ENCODE results near the gene PSMB8.

PSMB8 gene

GRCh38 chr6:32838114-32838958 is 5.5 kb downstream of the PSMB8 start, which contains the start of gene TAP2:
TAP2 (minus strand) TSS chr6:32838739; CDS start chr6:32838233, 506 bp downstream.
- TF ChIP-seq POLR2A (IDR thresholded peaks at IDR 0.05; ENCODE audit: low read length) (peak; percentile 22), GATA1 (IDR thresholded peaks at IDR 0.05; ENCODE audit: low read depth, low read length) (no peak)
- DNase-seq, result peak; percentile 92 to 97

GRCh38 chr6:32837651-32838113 is 6.2 kb downstream of the PSMB8 start:
- TF ChIP-seq POLR2A (IDR thresholded peaks at IDR 0.05; ENCODE audit: low read length) (no peak), GATA1 (IDR thresholded peaks at IDR 0.05; ENCODE audit: low read depth, low read length) (no peak)
- DNase-seq, result no peak

DNA sequence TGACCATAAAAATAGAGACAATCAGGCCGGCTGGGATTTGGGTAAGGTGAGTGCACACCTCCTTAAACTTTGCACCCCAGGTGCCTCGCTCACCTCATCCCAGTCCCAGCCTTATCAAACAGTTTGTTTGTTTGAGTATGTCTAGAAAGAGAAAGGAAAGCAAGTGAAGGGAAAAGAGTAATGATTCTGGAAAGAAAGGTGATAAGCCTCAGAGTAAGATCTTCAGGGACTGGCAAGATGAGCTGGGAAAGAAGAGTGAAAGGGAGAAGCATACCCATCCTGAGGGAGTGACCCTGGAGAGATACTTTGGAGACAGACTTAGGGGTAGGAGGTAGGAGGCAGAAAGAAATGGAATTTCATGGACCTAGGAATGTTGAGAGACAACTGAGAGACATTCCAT is 7.0 kb downstream of the PSMB8 start:
- TF ChIP-seq GATA1 (IDR thresholded peaks at IDR 0.05; ENCODE audit: low read depth, low read length) (no peak), POLR2A (IDR thresholded peaks at IDR 0.05; ENCODE audit: low read length) (no peak)
- no peak for DNase-seq

DNA sequence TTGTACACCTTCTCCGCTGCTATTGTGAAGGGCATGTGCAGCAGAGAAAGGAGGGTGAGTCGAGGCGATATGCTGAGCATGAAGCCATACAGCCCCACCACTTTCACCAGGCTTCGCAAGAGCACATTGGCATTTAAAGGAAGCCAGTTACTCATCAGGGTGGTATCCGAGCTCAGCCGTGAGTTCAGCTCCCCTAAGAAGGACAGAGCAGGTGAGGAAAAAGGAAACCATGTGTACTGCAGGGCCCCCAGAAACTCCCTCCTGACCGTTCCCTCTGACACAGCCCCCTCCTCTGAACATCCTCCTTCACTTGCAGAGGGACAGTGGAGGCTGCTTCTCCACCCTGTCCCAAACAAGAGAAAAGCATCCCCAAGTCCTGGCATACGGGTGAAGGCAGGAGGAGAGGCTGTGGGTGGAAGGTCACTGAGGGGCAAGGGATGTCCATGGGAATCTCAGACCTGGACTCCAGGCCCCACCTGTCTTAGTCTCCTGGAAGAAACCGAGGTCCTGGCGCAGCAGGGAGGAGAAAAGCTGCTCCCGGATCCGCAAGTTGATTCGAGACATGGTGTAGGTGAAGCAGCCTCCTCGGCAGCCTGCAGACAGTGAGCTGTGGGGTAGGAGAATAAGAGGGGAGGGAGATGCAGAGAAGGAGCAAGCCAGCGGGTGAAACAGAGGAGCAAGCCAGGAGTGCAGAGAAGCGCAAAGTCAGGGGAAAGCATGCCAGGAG is 8.5 kb downstream of the PSMB8 start:
- TF ChIP-seq POLR2A (IDR thresholded peaks at IDR 0.05; ENCODE audit: low read length) (no peak), GATA1 (IDR thresholded peaks at IDR 0.05; ENCODE audit: low read depth, low read length) (no peak)
- DNase-seq, result no peak

GRCh38 chr6:32833664-32834063 is 10.2 kb downstream of the PSMB8 start:
- TF ChIP-seq POLR2A (IDR thresholded peaks at IDR 0.05; ENCODE audit: low read length) (no peak), GATA1 (IDR thresholded peaks at IDR 0.05; ENCODE audit: low read depth, low read length) (no peak)
- DNase-seq, result no peak

GRCh38 chr6:32832535-32832934 is 11.3 kb downstream of the PSMB8 start:
- TF ChIP-seq POLR2A (IDR thresholded peaks at IDR 0.05; ENCODE audit: low read length), result no peak
- TF ChIP-seq GATA1 (IDR thresholded peaks at IDR 0.05; ENCODE audit: low read depth, low read length), result no peak
- no peak for DNase-seq

DNA sequence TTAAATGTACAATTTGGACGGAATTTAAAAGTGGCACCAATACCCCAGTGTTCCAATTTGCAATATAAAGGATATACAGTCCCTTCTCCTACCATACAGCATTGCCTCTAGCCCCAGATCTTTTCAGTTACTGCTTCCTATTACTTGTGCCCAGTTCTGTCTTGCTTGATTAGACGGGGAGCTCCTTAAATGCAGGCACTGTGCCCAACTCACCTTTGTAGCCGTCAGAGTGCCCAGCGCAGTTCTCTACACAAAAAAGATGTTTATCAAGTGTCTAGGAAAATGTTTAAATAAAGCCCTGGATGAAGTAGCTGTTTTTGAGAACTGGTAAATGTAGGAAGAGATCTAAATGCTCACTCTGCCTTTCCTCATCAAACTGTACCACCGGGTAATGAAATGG is 12.9 kb downstream of the PSMB8 start:
- TF ChIP-seq POLR2A (IDR thresholded peaks at IDR 0.05; ENCODE audit: low read length) (no peak), GATA1 (IDR thresholded peaks at IDR 0.05; ENCODE audit: low read depth, low read length) (no peak)
- no peak for DNase-seq

GRCh38 chr6:32830017-32830416 is 13.8 kb downstream of the PSMB8 start:
- no peak for DNase-seq
- TF ChIP-seq POLR2A (IDR thresholded peaks at IDR 0.05; ENCODE audit: low read length) (no peak), GATA1 (IDR thresholded peaks at IDR 0.05; ENCODE audit: low read depth, low read length) (no peak)

DNA sequence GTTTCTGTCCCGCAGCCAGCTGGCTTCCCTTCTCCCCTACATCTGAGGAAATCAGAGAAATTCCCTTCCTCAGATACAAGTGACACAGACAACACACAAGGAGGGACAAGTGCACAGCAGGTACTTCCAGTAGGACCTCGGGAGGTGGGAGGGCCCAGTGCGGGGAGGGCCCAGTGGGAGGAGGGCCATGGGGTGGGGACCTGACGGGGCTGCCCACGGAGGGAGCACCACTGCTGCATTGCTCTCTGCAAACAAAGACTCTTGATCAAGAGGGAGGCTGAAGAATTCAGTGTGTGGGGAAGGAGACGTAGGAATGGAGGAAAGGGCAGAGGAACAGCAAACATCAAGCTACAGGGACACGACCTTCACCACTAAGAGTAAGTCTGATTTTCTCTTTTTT is 14.4 kb downstream of the PSMB8 start:
- TF ChIP-seq POLR2A (IDR thresholded peaks at IDR 0.05; ENCODE audit: low read length), result no peak
- no peak for TF ChIP-seq GATA1 (IDR thresholded peaks at IDR 0.05; ENCODE audit: low read depth, low read length)
- no peak for DNase-seq

GRCh38 chr6:32827025-32827424 is 16.8 kb downstream of the PSMB8 start:
- no peak for DNase-seq
- TF ChIP-seq GATA1 (IDR thresholded peaks at IDR 0.05; ENCODE audit: low read depth, low read length) (no peak), POLR2A (IDR thresholded peaks at IDR 0.05; ENCODE audit: low read length) (no peak)

DNA sequence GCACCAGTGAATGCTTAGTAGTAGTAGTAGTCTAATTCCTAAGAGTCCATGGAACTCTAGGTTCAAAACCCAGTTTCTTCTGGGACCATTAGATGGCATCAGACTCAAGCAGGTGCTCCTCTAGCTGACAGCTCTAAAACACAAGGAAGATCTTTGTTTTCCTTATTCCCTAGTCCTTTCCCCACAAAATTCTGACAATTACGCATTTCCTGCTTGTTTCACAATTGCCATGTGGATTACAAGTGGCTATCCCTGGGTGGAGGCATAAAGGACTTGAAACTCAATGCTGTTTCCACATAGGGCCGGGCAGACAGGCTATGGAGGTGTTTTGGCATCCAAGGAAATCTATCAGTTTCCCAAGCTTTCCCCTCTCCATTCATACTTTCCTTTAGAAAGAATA is 17.9 kb downstream of the PSMB8 start:
- peak; percentile 5 to 29 for DNase-seq
- TF ChIP-seq POLR2A (IDR thresholded peaks at IDR 0.05; ENCODE audit: low read length) (no peak), GATA1 (IDR thresholded peaks at IDR 0.05; ENCODE audit: low read depth, low read length) (no peak)

GRCh38 chr6:32819729-32820128 is 24.1 kb downstream of the PSMB8 start:
- TF ChIP-seq POLR2A (IDR thresholded peaks at IDR 0.05; ENCODE audit: low read length) (no peak), GATA1 (IDR thresholded peaks at IDR 0.05; ENCODE audit: low read depth, low read length) (no peak)
- DNase-seq, result peak in 1 of 2 experiments; percentile 18

GRCh38 chr6:32818867-32819266 is 25.0 kb downstream of the PSMB8 start:
- no peak for DNase-seq
- TF ChIP-seq GATA1 (IDR thresholded peaks at IDR 0.05; ENCODE audit: low read depth, low read length), result no peak
- TF ChIP-seq POLR2A (IDR thresholded peaks at IDR 0.05; ENCODE audit: low read length), result no peak

DNA sequence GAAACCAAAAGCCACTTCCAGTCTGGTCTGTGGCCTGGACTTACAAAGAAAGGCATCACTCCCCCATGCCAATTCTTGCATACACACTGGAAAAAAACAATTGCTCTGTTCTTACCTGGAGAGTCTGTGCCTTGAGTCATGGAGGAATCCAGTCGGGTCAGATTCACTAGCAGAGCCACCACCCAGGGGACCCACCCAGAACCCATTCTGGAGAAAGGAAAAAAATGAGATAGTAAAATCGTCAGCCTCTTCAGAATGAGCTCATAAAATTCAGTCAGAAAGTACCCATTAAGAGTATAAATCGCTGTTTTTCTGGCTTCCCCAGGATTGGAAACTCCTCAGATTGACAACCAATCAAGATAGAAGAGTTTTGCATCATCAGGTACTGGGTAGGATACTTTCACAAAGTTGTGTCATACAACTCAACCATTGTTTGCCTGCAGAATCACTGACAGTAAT is 27.1 kb downstream of the PSMB8 start, which contains the start of gene HLA-DOB:
HLA-DOB (minus strand) TSS at position 257 of the 459 bp plus-strand sequence; CDS start at position 206, 51 bp downstream.
- DNase-seq, result peak in 1 of 2 experiments; percentile 17
- no peak for TF ChIP-seq GATA1 (IDR thresholded peaks at IDR 0.05; ENCODE audit: low read depth, low read length)
- no peak for TF ChIP-seq POLR2A (IDR thresholded peaks at IDR 0.05; ENCODE audit: low read length)

All from erythroblast (primary cell).